GM13977 (cell line): ENCODE results near the gene TMEM86B.
A peak's percentile ranks its signal among the peaks of the same experiment; 100 is the strongest.

Source experiments
- DNase-seq: peaks from one replicate; pipeline ENCODE4 v3.0.0; 2012; ENCODE audit warnings: low spot score
- in situ Hi-C: fragments of 300-500 bp; cut with MboI; formaldehyde crosslinking; loops from one replicate; pipeline ENCODE4 v1.12.0; 2022; ENCODE audit warnings: low sequenced_read_pairs, low pct_unique_long_range_greater_than_20kb, mixed read lengths, inconsistent platforms; ENCODE audit not compliant: unreplicated experiment
- TF ChIP-seq, protein P1 (sequence below): IDR thresholded peaks from 2 replicates; pipeline ENCODE4 v1.5.1; 2012; ENCODE audit warnings: mild to moderate bottlenecking, control low read depth; ENCODE audit not compliant: insufficient read depth; ENCODE audit errors: extremely low read depth, missing control alignments

TMEM86B gene

DNA sequence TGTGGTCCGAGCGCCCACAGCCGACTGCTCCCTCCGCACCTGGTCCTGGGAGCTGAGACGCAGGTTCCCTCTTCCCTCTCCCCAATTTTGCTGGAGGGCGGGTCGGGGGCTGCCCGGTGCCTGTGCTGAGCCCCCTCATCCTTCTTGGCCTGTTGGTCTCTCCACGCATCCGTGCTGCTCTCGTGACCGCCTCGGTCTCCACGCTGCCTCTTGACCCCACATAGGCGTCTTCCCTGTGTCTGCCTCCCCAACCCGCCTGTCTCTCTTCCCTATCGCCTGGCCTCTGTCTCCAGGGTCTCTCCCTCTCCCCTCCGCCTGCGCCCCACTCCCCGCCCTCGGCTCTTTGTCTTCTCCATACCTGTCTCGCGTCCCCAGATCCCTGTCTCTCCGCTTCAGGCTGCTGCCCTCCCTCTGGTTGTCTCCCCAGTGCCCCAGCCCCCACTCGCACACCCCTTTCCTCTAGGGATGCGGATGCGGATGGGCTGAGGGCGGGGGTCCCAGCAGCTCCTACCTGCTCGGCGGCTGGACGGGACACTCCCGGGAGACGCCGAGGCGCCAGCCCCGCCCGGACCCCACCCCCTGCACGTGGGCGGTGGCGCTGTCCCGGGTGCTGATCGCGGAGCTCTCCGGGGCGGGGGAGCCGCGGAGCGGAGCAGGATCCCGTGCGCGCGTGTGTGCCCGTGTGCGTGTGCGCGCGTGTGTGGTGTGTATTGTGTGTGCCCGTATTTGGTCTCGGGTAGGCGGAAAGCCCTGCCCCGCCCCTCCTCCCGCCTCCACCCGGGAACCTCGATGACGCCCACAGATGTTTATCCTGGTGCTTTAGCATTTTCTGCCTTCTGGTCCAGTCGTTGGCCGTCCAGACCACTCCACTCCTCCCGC is 48.7 kb downstream of the TMEM86B start, which contains the start of gene SYT5:
Gene SYT5, minus strand, starts transcription at position 684 of the 879 bp plus-strand sequence. CDS start 1,248 bp downstream, outside the sequence.
- TF ChIP-seq, protein P1, sequence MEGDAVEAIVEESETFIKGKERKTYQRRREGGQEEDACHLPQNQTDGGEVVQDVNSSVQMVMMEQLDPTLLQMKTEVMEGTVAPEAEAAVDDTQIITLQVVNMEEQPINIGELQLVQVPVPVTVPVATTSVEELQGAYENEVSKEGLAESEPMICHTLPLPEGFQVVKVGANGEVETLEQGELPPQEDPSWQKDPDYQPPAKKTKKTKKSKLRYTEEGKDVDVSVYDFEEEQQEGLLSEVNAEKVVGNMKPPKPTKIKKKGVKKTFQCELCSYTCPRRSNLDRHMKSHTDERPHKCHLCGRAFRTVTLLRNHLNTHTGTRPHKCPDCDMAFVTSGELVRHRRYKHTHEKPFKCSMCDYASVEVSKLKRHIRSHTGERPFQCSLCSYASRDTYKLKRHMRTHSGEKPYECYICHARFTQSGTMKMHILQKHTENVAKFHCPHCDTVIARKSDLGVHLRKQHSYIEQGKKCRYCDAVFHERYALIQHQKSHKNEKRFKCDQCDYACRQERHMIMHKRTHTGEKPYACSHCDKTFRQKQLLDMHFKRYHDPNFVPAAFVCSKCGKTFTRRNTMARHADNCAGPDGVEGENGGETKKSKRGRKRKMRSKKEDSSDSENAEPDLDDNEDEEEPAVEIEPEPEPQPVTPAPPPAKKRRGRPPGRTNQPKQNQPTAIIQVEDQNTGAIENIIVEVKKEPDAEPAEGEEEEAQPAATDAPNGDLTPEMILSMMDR: no peak
- in situ Hi-C loops: no loop called here
- peak; percentile 86 for DNase-seq

DNA sequence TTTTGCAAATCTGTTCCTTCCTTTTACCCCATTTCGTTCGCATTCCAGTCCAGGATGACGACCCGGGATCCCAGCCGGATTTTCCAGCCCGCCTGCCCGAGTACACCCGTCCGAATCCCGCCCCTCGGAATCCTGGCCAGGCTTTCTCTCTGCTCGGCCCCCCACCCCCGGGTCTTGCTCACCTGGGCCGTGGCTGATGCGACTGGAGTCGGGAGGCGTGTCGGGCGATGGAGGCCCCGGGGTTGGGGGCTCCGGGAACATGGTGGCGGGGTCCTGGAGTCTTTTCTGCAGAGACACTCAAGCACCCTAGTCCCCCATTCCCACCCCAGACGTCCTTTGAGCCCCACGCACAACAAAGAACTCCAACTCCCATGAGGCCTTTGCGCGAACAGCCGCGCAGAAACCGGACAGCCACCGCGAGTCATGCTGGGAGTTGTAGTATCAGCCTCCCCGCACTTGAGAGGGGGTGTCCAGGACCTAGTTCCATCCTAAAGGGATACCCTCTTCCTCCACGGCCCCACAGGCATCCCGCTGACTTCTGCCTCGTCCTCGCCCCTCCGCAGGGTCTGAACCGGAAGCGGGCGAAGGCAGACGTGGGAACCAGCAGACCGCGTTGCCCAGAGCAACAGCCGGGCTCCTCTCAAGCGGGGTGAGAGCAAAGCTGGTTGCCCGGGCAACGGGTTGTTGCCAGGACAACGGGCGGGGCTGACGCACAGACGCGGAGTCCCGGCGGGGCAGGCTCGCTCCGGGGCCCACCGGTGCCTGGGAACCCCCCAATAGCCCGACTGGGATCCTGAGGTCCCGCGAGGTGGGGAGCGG is 49.6 kb downstream of the TMEM86B start:
- in situ Hi-C loops: no loop called here
- peak; percentile 99 for DNase-seq
- TF ChIP-seq, protein P1: no peak
